ENCODE results near the gene TTC24. TPM values are rescaled to one million over a fixed set of nuclear protein-coding genes. Genes with fewer than 3 reads are reported as not detected.

The TTC24 gene
- total and polyA plus RNA-seq, 3 donors from 2014 or later = 0.38 TPM; not detected in 2

DNA sequence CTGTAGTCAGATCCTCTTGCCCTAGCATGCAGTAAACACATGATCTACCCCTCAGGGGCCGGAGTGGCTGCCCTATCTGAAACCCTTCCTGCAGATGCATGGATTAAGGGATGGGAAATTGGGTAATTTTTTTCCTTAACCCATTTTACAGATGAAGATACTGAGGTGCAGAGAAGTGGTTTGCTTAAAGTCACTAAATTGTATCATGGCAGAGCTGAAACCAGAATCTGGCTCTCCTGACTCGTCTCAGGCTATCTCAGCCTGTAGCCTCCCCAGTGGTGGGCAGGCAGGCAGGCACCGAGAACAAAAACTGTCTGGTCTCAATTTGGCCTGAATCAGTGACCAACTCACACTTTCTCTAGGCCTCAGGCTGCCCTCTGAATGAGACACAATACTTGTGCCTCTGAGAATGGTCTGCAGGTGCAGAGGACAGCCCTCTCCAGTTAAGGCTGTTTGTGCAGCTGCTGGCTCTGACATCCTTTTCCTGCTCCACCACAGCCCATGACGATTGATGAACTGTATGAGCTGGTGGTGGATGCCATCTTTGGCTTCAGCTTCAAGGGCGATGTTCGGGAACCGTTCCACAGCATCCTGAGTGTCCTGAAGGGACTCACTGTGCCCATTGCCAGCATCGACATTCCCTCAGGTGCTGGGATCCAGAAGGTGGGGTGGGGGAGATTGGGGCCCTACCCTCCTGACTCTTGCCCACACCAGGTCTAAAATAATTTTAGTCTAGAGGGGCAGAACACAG lies 13.6 kb downstream of the TTC24 start:
- H3K4me1 ChIP-seq = peaks cover 24% of the 10 kb centered on the region
- no peaks in the 10 kb centered on the region for H3K9me3 ChIP-seq
- no peak overlapping the region for H3K27ac ChIP-seq
- no peak for TF ChIP-seq POLR2A (IDR thresholded peaks at IDR 0.05)
- TF ChIP-seq, protein P1, sequence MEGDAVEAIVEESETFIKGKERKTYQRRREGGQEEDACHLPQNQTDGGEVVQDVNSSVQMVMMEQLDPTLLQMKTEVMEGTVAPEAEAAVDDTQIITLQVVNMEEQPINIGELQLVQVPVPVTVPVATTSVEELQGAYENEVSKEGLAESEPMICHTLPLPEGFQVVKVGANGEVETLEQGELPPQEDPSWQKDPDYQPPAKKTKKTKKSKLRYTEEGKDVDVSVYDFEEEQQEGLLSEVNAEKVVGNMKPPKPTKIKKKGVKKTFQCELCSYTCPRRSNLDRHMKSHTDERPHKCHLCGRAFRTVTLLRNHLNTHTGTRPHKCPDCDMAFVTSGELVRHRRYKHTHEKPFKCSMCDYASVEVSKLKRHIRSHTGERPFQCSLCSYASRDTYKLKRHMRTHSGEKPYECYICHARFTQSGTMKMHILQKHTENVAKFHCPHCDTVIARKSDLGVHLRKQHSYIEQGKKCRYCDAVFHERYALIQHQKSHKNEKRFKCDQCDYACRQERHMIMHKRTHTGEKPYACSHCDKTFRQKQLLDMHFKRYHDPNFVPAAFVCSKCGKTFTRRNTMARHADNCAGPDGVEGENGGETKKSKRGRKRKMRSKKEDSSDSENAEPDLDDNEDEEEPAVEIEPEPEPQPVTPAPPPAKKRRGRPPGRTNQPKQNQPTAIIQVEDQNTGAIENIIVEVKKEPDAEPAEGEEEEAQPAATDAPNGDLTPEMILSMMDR (IDR thresholded peaks at IDR 0.05) = no peak
- H3K27me3 ChIP-seq = no peaks in the 10 kb centered on the region
- WGBS, 2 donors = 75 to 79% methylated on average over 8 of the region's 8 CpGs
- DNase-seq = no peak
- no peak overlapping the region for H3K4me3 ChIP-seq
- intact Hi-C loops (cut with DNase I; ENCODE audit: low total_unique reads) = no loop called here
- no peaks in the 10 kb centered on the region for H3K36me3 ChIP-seq (ENCODE audit: low read depth, missing control alignments)

- Histone ChIP-seq H3K27ac (no peak overlapping the region), H3K36me3 (ENCODE audit: low read depth, missing control alignments) (no peaks in the 10 kb centered on the region), H3K27me3 (no peaks in the 10 kb centered on the region), H3K4me3 (no peak overlapping the region), H3K4me1 (peaks cover 24% of the 10 kb centered on the region), H3K9me3 (no peaks in the 10 kb centered on the region)
- no peak for DNase-seq
- TF ChIP-seq POLR2A (IDR thresholded peaks at IDR 0.05) = no peak
- TF ChIP-seq, protein P1 (IDR thresholded peaks at IDR 0.05) = no peak
- intact Hi-C loops (cut with DNase I; ENCODE audit: low total_unique reads) = no loop called here
- 90 to 91% methylated on average over 4 to 8 of the region's 8 CpGs for WGBS, 2 donors
These were observed 14.1 kb downstream of the TTC24 start for GRCh38 chr1:156593661-156593989.

GRCh38 chr1:156594190-156594589 lies 14.7 kb downstream of the TTC24 start:
- 50 to 60% methylated on average over 3 of the region's 3 CpGs for WGBS, 2 donors
- Histone ChIP-seq H3K9me3 (no peaks in the 10 kb centered on the region), H3K4me3 (no peak overlapping the region), H3K36me3 (ENCODE audit: low read depth, missing control alignments) (no peaks in the 10 kb centered on the region), H3K27me3 (no peaks in the 10 kb centered on the region), H3K4me1 (peaks cover 21% of the 10 kb centered on the region), H3K27ac (no peak overlapping the region)
- no peak for DNase-seq
- TF ChIP-seq POLR2A (IDR thresholded peaks at IDR 0.05) = no peak
- TF ChIP-seq, protein P1 (IDR thresholded peaks at IDR 0.05) = no peak
- intact Hi-C loops (cut with DNase I; ENCODE audit: low total_unique reads) = no loop called here

DNA sequence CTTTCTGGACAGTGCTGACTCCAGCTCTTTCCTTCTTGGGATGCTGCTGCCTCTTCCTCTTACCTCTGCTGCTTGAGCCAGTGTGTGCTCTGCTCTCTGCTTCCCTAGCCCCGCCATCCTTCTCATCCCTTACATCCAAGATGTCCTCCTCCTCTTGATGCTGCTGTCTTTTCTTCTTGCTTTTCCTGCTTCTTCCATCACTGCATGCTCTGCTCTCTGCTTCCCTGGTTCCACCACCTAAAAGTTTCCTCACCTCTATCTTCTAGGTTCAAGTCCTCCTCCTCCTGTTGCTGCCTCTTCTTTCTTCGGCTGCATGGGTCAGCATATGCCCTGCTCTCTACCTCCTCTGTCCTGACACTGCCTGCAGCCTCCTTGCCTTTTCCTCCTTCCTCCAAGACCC lies 15.5 kb downstream of the TTC24 start:
- H3K9me3 ChIP-seq = no peaks in the 10 kb centered on the region
- no peak for DNase-seq
- no peaks in the 10 kb centered on the region for H3K36me3 ChIP-seq (ENCODE audit: low read depth, missing control alignments)
- peaks cover 18% of the 10 kb centered on the region for H3K4me1 ChIP-seq
- intact Hi-C loops (cut with DNase I; ENCODE audit: low total_unique reads) = no loop called here
- 90 to 95% methylated on average over 2 of the region's 2 CpGs for WGBS, 2 donors
- no peaks in the 10 kb centered on the region for H3K27me3 ChIP-seq
- TF ChIP-seq, protein P1 (IDR thresholded peaks at IDR 0.05) = no peak
- TF ChIP-seq POLR2A (IDR thresholded peaks at IDR 0.05) = no peak
- no peak overlapping the region for H3K27ac ChIP-seq
- H3K4me3 ChIP-seq = no peak overlapping the region

- 82 to 92% methylated on average over 3 of the region's 3 CpGs for WGBS, 2 donors
- H3K27me3 ChIP-seq = no peaks in the 10 kb centered on the region
- intact Hi-C loops (cut with DNase I; ENCODE audit: low total_unique reads) = no loop called here
- no peak for TF ChIP-seq POLR2A (IDR thresholded peaks at IDR 0.05)
- TF ChIP-seq, protein P1 (IDR thresholded peaks at IDR 0.05) = no peak
- no peaks in the 10 kb centered on the region for H3K36me3 ChIP-seq (ENCODE audit: low read depth, missing control alignments)
- H3K4me1 ChIP-seq = peaks cover 16% of the 10 kb centered on the region
- no peak overlapping the region for H3K27ac ChIP-seq
- no peak for DNase-seq
- no peaks in the 10 kb centered on the region for H3K9me3 ChIP-seq
- no peak overlapping the region for H3K4me3 ChIP-seq
These were observed 16.9 kb downstream of the TTC24 start for GRCh38 chr1:156596426-156596825.
